GM19328 (cell line): ENCODE results near the gene NCBP1.
"Not testable (repeated sequence)": the region's sequence is repeated elsewhere in the genome, so short reads cannot be mapped to it uniquely, and the experiment has no call there.

ENCODE experiments used
- ATAC-seq: cut with Tn5 transposase; IDR thresholded peaks from one replicate; pipeline ENCODE4 v1.9.1; 2021; ENCODE audit warnings: mild to moderate bottlenecking, moderate library complexity; ENCODE audit not compliant: unreplicated experiment

Gene NCBP1

DNA sequence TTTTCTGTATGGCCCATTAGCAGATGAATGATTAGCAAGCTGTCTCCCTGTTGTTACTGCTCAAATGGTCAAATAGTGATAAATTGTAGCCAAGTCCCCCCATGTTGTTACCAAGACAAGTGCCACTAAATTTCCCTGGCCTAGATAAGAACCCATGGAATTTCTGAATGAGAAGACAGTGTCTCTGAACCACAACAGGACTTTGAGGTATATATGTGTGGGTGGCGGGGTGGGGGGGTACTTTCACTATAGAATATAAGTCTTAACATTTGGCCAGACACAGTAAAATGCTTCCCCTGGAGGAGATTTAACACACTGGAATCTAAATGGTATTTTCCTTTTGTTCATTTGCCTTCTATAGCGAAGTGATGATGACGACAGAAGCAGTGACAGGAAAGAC, 34.9 kb downstream of the NCBP1 start:
- ATAC-seq: no peak

GRCh38 chr9:97670586-97670985, 37.0 kb downstream of the NCBP1 start:
- no peak for ATAC-seq

GRCh38 chr9:97672403-97672802, 38.8 kb downstream of the NCBP1 start:
- no peak for ATAC-seq

- ATAC-seq: no peak
Observed at GRCh38 chr9:97673922-97674321, 40.3 kb downstream of the NCBP1 start.

- no peak for ATAC-seq
Observed at GRCh38 chr9:97675655-97676054, 42.0 kb downstream of the NCBP1 start.

GRCh38 chr9:97682242-97682641, 48.6 kb downstream of the NCBP1 start:
- no peak for ATAC-seq

DNA sequence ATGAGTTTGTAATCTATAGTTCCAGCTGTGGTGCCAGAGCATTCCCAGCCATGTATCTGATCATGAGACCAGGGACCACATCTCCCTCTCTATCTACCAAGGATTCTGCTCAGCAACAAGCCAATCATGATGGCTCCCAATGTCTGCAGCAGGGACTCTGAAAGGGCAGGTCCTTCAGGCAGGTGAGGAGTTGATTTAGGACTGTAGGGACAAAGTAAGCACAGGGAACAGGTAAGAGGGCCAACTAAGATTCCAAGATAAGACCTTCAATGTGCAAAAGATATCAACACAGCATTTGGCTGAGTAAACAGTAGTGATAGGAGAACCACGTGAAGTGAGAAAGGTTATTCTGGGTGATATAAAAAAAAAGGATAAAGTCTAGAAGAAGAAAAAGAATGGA, 55.0 kb downstream of the NCBP1 start:
- no peak for ATAC-seq

- ATAC-seq: no peak
Observed at GRCh38 chr9:97689401-97690180, 56.0 kb downstream of the NCBP1 start.

DNA sequence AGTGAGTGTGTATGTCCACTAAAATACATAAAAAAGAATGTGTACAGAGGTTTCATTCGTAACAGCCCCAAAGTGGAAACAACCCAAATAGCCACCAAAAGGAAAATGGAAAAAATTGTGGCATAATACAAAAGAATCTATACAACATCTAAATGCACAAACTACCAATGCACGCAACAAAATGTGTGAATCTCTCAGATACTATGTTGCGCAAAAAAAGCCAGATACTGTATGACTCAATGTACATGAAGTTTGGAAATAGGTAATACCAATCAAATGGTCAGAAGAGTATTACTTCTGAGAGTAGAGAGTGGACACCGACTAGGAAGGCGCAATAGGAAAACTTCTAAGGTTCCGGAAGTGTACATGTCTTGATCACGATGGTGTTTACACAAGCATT, 61.1 kb downstream of the NCBP1 start:
- ATAC-seq: no peak

DNA sequence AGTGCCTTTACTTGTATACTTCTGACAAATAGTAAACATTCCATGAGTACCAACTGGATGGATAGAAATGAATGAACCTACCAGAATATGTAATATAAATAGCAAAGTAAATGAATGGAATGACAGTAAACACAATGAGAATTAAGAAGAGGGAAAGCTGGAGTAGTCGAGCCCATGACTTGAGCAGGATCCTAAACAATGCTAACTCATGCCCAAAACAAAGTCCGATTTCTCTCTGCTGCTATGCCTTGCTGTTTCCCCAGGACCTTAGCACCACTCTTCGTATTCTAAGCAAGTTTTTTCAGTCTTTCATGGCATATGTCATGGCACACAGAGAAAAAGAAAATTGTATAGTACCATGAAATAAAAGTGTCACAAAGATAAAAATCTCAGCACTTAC, 61.8 kb downstream of the NCBP1 start:
- no peak for ATAC-seq

DNA sequence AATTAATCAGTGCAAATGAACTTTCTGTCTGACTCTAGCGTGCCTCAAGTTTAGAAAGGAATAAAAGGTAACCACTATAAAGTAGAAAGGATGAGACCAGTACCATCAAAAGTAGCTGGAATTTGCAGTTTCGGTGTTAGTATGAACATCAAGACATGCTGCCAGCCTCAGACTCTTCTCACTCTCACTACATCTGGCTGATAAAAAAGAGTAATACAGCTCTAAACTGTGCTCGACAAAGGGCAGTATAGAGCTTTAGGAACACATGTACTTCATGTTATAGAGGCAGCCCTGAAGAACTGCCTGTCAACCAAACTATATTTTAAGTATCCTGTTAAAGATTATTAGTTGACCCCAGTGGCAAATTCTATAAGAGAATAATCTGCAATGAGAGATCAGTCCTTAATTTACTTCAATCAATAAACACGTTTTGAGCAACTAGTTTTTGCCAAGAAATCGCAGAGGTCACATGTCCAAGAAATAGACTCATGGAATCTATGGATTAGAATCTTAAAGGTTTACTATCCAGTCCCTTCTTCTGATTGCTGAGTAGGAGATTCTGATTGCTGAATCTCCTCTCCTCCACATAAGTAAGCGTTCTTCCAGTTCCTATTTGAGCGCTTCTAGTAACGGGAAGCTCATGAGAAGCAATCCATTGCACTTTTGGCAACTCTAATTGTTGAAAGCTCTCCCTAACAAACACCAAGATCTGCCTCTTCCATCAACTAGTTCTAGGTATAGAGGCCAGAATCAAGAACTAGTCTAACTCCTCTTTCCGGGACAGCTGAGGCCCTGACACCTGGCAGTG, 62.6 kb downstream of the NCBP1 start:
- ATAC-seq: no peak

DNA sequence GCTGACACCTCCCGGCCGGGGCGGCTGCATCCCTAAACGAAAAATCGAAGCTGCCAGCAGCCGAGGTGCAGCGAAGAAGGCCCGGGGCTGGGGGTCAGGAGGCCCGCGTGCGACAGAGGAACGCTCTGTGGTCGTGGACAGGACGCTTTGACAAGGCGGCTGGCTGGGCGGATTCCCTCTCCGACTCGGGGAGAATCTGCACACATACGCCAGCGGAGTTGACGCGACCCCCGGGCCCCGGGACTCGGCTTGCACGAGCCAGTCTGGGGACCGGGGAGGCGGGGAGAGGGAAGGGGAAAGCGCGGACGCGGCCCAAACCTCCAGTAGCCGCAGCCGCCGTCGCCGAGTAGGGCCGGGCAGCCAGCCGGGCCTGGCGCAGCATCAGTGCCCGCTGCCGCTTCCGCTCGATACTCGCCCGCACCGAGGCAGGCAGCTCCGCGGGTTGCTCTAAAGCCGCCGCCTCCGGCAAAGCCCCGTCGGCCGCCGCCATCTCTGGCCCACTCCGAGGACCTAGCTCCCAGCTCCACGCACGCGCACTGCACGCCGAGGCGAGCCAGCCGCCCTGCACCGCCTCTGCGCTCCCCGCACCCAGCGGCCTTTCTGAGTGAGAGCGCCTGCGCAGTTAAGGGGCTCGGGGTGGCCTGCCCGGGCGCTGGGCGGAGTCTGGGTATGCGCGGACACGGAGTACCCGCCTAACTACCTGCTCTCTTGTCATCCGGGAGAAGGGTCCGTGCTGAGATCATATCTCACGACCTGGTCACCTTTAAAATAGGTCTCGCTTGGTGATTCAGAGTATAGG, 63.4 kb downstream of the NCBP1 start, which contains the start of gene XPA:
XPA (minus strand) TSS at position 538 of the 799 bp plus-strand sequence; CDS start at position 490, 48 bp downstream.
- ATAC-seq: peak; percentile 93

- ATAC-seq: no peak
Observed at GRCh38 chr9:97697837-97698236, 64.2 kb downstream of the NCBP1 start.

GRCh38 chr9:97698865-97699264, 65.2 kb downstream of the NCBP1 start:
- ATAC-seq: no peak

DNA sequence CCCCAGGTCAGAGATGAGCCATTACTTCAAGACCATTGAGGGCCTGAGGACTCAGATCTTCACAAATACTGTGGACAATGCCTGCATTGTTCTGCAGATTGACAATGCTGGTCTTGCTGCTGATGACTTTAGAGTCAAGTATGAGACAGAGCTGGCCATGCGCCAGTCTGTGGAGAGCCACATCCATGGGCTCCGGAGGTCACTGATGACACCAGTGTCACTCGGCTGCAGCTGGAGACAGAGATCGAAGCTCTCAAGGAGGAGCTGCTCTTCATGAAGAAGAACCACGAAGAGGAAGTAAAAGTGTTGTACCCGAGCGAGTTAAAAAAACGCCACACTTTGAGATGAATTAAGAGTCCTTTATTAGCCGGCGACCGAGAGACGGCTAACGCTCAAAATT, 65.7 kb downstream of the NCBP1 start:
- ATAC-seq: not testable (repeated sequence)

DNA sequence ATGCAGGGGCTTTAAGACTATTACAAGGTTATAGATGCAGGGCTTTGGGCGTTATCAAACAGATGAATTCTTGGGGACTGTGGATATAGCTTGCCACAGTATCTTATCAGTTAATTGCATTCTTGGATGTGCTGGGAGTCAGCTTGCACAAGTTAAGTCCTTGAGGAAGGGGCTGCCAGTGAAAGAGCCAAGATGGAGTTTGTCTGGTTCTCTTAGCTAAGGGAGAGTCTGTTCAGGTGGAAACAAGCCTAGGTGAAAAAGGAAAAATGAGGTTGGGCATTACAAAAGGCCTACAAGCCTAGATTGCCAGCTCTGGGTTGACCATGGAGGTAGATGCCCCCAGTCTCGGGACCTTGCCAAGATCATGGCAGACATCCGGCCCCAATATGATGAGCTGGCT, 66.2 kb downstream of the NCBP1 start:
- ATAC-seq: not testable (repeated sequence)

GRCh38 chr9:97703437-97704344, 70.1 kb downstream of the NCBP1 start:
- no peak for ATAC-seq

DNA sequence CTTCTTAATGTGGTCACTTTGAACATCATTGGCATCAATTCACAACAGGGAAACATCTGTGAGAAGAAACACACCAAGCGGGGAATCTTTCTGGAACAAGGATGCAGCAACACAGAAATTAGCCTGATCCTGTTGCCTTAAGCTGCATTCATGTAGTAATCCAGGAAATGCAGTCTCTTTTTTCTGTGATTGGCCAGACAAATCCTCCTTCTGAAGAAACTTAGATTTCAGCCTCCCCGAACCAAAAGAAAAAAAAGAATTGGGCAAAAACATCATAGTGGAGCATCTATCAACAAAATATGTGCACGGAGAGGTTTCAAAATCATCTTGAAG, 70.7 kb downstream of the NCBP1 start:
- ATAC-seq: no peak

GRCh38 chr9:97704851-97705250, 71.2 kb downstream of the NCBP1 start:
- ATAC-seq: no peak

- no peak for ATAC-seq
Observed at GRCh38 chr9:97705354-97705950, 71.8 kb downstream of the NCBP1 start.
